Hypothalamus (tissue), 51 donors: ENCODE data around the gene PSMA7.
"Not testable (repeated sequence)": the region's sequence is repeated elsewhere in the genome, so short reads cannot be mapped to it uniquely, and the experiment has no call there.

ENCODE experiments used
- DNase-seq, 51 donors: peaks; one replicate each; lab custom pipeline; 2025; lab: John Stamatoyannopoulos, UW

PSMA7 gene

GRCh38 chr20:62122654-62123449 is 20.3 kb downstream of the PSMA7 start:
- DNase-seq = peak in 12 of 51 donors; percentile 22 to 64 (median 40)

- peak; percentile 36 to 98 (median 92) for DNase-seq
Measured at GRCh38 chr20:62121776-62122653, 21.2 kb downstream of the PSMA7 start, which contains the start of gene LSM14B. Gene LSM14B, plus strand, starts transcription at chr20:62122475. Its CDS starts 192 bp downstream, at chr20:62122667.

- peak in 7 of 51 donors; percentile 19 to 72 (median 51) for DNase-seq
Measured at GRCh38 chr20:62120990-62121775, 22.0 kb downstream of the PSMA7 start.

GRCh38 chr20:62120365-62120762 is 22.8 kb downstream of the PSMA7 start:
- no peak for DNase-seq

GRCh38 chr20:62119591-62120364 is 23.4 kb downstream of the PSMA7 start:
- DNase-seq = no peak

- no peak for DNase-seq
Measured at GRCh38 chr20:62119115-62119514, 24.1 kb downstream of the PSMA7 start.

GRCh38 chr20:62118113-62119043 is 24.8 kb downstream of the PSMA7 start:
- DNase-seq = no peak

GRCh38 chr20:62117658-62118057 is 25.5 kb downstream of the PSMA7 start:
- DNase-seq = peak in 1 of 51 donors; percentile 1

GRCh38 chr20:62117362-62117646 is 25.9 kb downstream of the PSMA7 start:
- DNase-seq = no peak

GRCh38 chr20:62116558-62117361 is 26.4 kb downstream of the PSMA7 start:
- DNase-seq = no peak

- DNase-seq = not testable (repeated sequence)
Measured at GRCh38 chr20:62115800-62116407, 27.3 kb downstream of the PSMA7 start.

- no peak for DNase-seq
Measured at GRCh38 chr20:62114894-62115293, 28.3 kb downstream of the PSMA7 start.

GRCh38 chr20:62112368-62112767 is 30.8 kb downstream of the PSMA7 start:
- DNase-seq = no peak

GRCh38 chr20:62111148-62111547 is 32.0 kb downstream of the PSMA7 start:
- DNase-seq = no peak

GRCh38 chr20:62105592-62105991 is 37.6 kb downstream of the PSMA7 start:
- DNase-seq = no peak

GRCh38 chr20:62104791-62105345 is 38.3 kb downstream of the PSMA7 start:
- no peak for DNase-seq

- DNase-seq = no peak
Measured at GRCh38 chr20:62104234-62104789, 38.9 kb downstream of the PSMA7 start.
